NCI-H526 (cell line): ENCODE measurements around the gene STRIP1.

Source experiments
- DNase-seq, 2 experiments: peaks; one replicate each; lab custom pipeline; 2025; lab: John Stamatoyannopoulos, UW

The STRIP1 gene

DNA sequence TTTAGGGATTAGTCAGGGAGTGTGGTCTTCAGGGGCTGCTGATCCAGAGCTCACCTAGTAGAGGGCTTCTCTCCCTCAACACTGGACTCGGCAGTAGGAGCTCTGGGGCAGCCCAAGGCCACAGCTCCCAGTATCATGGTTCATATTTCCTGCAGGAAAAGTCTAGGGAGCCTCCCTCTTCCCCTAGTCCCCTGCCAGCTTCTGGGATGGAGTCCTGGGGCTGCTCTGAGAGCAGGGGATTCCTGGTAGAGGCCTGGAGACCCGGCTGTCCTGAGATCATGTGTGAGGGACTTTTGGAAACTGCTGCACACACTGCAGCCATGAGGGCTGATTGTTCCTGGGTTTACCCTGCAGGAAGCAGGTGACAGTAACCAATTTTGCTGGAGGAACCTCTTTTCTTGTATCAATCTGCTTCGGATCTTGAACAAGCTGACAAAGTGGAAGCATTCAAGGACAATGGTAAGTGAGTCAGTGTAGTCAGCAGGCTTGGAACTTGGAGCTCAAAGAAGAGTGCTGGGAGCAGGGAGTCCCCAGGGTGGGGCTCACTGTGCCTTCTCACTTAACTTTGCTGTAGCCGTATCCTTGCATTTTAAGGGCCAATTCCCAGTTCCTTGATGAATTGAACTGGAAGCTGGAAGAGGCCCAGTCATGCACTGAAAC lies 16.3 kb downstream of the STRIP1 start:
- DNase-seq, result no peak

DNA sequence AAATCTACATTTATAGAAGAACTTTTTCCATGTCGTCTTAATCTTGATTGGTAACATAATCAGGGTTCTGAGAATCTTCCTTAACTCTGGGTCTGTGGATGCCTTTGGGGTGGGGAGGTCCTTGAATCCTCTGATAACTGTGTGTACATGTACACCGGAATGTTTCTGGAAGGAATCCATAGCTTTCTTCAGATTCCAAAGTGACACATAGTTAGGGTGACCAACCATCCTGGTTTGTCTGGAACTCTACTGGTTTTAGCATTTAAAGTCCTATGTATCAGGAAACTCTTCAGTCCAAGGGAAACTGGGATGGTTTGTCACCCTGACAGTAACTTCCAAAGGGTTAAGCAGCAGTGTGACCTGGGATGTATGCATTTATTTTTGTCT lies 16.8 kb downstream of the STRIP1 start:
- no peak for DNase-seq

DNA sequence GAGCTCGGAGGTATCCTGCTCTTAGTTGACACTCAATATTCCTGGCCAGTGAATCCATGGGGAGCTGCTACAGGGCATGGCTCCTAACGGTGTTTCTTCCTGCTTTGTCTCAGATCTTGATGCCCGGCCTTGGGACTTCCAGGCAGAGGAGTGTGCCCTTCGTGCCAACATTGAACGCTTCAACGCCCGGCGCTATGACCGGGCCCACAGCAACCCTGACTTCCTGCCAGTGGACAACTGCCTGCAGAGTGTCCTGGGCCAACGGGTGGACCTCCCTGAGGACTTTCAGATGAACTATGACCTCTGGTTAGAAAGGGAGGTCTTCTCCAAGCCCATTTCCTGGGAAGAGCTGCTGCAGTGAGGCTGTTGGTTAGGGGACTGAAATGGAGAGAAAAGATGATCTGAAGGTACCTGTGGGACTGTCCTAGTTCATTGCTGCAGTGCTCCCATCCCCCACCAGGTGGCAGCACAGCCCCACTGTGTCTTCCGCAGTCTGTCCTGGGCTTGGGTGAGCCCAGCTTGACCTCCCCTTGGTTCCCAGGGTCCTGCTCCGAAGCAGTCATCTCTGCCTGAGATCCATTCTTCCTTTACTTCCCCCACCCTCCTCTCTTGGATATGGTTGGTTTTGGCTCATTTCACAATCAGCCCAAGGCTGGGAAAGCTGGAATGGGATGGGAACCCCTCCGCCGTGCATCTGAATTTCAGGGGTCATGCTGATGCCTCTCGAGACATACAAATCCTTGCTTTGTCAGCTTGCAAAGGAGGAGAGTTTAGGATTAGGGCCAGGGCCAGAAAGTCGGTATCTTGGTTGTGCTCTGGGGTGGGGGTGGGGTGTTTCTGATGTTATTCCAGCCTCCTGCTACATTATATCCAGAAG lies 19.4 kb downstream of the STRIP1 start:
- DNase-seq, result peak in 1 of 2 experiments; percentile 77

DNA sequence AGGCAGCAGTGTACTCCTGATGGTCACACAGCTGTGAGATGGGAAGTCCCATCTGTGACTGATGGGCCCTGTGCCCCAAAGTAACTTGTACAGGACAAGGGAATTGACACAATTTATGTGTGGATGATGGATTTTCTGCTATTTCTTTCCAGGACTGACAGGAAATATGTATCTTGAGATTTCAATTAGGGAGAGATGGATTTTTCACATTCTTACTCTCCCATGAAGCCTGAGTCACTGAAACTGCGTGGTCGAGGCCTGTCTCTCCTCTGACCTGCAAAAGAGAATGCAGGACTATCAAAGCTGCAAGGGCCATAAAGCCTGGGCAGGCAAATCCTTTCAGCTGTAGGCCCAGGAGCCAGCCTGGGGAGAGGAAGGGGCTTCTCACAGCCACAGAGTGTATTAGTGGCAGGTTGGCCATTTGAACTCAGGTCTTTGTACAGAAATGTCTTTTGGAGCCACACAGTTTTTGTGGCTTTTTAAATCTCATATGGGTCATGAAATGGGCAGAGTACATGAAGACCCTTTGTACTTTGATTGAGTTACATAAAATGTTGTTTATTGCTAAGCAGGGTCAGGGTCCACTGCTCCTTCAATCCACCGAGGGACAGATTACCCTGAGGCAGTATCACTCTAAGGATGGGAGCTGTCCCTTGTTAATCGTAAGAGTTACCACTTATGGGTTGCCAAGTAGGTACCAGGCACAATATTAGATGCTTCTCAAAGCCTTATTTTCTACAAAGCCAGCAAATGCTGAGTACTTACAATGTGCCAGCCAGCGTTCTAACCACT lies 21.3 kb downstream of the STRIP1 start:
- DNase-seq, result no peak

DNA sequence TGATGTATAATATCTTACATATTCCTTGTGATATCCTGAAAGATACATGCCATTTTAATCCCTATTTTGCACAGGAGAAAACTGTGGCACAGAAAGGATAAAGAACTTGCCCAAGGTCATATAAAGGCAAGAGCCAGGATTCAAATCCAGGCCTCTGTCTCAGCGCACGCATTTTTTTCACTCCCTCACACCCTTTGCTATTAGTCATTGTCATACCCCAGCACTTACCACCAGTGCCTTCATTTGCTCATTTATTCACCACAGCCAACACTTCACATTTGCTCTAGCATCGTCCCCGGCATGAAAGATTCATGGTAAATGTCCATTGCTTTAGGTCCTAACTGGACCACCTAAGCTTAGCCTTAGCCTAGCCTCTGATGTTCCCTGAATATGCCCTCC lies 21.9 kb downstream of the STRIP1 start:
- DNase-seq, result no peak

DNA sequence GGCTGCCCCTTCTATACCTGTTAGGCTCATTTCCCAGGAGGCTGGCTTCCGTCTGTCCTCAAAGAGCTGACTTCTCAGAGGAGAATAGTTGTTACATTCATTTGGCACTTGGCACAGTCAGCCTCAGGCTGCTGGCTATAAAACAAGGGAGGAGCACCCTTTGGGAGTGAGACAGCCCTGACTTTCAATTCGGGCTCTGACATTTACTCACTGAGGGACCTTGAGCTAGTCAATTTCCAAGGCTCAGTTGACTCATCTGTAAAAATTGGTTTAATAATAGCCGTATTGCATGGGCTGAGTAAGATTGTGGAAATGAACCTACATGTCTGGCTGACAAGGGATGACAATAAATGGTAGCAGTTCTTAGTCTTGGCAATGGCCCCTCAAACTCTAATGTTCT lies 22.4 kb downstream of the STRIP1 start:
- DNase-seq, result no peak

DNA sequence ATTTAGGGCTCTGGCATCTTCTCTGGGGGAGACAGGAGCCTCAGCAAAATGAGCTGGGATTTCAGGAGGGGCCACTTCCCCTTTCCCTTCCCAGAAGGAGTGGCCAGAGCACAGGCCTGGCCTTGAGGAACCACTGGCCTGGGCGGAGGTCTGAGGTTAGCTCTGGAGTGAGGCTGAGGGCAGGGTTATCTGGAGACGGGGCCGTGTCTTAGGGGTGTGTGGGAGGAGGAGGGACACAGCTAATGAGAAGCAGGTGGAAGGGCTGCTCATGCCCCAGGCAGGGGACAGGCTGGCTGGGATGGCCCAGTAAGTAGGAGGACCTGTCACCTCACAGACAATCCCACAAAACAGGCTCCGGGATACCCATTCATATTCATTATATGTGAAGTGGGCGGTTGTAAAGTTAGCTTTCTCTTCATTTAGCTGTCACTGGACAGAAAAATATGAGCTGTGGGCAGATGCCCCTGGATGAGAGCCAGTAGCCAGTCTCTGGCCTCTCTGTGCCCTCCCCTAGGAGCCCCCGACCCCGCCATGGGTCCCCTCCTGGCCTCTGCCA lies 23.6 kb downstream of the STRIP1 start:
- DNase-seq, result no peak

DNA sequence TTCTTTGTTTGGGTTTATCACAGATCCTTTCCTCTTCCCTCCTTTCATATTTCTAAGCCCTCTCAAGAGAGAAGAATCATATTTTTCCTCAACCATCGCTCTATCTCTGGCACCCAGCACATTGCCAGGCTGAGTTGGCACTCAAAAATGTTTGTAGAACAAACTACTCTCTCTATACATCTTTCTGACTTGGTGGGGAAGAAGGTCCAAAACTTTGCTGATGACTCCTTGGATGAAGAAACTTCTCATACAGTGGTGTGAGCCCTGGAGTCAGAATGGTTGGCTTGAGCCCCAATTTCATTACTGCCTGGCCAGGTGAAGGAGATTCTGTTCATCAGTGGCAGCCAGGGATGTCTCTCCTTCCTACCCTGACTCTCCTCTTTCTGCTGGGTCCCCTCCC lies 24.2 kb downstream of the STRIP1 start:
- DNase-seq, result no peak

DNA sequence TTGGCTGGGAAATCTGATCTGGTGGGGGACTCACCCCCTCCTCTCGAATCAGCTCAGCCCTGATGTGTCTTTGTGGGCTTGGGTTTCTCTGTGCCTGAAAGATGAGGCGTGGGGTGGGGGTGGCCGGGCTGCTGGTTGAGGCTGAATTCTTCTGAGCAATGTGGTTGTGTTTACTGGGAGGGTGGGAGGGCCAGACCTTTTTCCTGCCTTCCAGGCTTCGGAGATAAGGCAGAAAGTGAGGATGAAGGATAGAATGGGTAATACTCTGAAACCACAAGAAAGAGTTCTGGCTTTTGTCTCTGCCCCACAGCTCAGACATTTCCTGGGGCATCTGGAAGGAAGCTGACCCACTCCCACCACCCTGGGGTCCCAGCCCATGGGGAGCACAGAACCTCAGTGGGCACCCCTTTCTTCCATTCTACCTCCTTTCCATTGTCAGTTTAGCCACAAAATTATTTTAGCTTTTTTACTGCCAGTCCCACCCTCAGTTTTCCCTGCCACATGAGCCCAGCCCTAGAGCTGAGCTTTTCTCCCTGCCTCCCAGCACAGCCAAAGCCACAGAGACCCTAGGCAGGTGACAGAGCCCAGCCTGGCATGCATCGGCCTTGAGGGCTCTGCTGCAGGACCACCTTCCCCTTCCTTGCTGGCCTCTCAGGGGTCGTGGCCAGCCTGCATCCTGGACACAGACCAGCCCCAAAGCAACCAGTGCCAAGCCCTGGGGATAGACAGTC lies 24.9 kb downstream of the STRIP1 start:
- no peak for DNase-seq

DNA sequence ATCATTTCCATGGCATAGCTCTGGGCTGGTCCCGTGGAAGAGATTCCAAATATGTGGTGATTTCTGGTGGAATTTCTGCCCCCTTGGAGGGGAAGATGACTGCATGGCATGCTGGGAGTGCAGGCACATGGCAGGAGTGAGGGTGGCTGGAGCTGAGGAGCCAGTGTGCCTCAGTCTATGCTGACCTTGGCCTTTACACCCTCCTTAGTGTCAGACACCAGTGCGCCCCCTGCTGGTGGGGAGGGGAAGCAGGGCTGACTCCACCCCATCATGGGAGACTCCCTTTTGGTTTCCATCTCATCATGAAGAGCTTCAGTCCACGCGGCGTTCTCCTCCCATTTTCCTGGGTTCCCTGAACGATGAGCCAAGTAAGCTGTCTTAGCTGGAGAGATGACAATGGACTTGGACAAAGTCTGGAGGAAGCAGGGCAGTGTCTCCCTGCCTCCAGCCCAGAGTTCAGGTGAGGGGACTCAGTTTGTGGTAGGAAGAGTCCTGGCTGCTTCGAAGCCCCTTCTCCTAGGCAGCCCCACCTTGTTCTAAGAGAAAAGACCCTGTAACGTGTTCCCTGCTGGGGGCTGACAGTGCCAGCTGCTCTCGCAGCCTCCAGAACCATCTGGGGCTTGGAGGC lies 25.7 kb downstream of the STRIP1 start:
- peak in 1 of 2 experiments; percentile 50 for DNase-seq

DNA sequence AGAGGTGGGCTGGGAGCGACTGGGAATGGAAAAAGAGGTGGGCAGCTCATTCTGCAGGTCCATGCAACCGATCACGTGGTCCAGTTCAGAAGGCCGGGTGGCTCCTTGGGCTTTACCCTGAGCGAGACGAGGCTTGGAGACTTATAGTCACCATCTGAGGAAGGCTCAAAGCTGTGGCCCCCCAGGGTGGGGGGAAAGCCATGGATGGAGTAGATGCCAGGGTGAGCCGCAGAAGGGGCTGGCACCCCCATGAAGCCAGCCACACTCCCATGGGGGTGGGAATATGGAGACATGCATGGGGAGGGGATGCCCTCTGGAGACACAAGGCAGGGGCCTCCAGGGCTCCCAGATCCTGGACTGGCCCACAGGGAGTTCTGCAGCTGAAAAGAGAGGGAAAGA lies 26.2 kb downstream of the STRIP1 start:
- no peak for DNase-seq

DNA sequence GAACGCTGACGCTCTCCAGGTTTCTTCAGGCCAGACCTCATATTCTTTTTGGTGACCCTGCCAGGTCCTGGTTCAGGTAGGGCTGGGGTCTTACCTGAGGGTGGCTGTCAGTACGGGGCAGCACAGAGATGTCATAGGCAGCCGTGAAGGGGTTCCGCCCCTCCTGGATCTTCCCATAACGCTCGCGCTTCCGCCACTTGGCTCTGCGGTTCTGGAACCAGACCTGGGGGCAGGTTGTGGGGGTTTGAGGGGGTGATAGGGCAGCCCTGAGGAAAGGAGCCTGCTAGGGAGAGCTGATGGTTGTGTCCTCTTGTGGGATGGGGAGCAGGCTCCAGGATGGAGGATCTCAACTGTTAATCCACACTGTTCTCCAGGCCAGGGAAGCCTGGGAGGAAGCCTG lies 26.9 kb downstream of the STRIP1 start:
- no peak for DNase-seq

DNA sequence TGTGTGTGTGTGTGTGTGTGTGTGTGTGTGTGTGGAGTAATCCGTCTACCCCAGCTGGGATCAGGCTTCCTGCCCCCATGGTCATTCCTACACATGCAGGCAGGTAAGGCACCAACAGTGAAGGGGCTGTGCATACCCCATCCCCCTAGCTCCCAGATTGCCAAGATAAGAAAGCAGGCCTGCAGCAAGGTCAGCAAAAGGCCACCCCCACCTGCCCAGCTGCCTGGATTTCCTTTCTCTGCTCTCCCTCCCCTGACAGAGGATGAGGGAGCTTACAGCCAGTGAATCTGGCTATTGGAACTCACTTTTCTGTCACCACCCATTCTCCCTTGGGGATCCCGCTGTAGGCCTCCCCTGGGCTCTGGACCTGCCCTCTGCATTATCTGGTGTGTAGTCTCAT lies 28.2 kb downstream of the STRIP1 start:
- no peak for DNase-seq

DNA sequence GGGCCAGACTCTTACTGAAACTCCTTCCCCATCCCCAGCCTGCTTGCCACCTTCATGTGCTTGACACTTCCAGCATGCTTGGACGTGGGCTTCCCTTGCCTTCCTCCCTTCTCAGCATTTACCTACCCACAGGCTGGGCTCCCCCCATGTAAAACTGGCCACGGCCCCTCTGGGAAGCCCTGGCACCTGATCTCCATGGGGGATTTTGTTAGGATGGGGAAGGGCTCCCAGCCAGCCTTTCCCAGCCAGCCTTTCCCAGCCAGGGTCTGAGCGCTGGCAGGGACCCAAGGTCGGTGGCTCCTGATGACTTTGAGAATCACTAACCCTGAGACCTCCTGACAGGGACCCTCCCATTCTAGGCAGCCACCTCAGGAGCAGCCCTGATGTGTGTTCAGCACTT lies 29.4 kb downstream of the STRIP1 start:
- DNase-seq, result no peak

DNA sequence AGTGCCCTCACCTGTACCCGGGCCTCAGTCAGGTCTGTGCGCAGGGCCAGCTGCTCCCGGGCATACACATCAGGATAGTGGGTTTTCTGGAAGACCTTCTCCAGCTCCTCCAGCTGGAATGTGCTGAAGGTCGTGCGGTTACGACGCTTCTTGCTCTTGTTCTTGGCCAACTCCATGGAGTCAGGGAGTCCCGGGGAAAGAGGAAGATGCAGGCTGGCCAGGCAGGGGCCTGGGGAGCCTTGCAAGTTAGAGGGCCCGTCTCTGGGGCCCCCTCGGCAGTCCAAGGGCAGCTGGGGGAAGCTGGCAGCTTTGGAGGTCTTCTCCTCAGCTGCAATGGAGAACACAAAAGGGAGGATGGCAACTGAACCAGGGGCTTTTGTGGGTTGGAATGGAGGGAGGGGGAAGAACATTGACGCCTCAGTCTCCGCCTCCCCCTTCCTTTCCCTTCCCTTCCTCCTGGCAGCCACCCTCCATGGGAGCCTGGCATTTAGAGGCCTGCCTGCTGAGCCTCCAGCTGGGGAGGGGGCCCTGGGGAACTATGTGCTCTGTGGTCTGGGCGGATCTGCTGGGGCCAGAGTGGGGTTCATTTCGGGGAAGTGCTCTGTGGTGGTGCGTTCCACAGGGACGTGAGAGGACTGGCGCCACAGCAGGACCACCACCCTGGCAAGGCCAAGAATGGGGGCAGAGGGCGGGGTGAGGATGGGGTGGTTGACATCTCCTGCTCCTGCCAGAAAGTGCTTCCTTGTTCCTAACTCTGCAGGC lies 30.3 kb downstream of the STRIP1 start:
- no peak for DNase-seq

DNA sequence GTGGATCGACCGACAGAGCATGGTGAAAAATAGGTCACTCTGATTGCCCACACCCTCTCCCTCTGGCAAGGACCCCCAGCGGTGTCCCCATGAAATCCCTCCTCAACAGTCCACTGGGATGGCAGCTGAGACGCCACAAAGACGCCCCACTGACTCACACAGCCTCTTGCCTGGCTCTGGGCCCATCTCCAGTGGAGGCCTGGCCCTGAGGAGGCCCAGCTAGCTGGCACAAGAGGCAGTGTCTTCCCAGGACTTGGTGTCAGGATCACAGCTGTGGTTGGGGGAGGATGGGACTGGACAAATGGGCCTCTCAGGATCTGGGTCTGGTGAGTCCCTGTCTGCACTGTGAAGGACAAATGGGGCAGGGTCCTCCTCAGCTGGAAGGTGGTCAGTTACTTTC lies 31.4 kb downstream of the STRIP1 start:
- no peak for DNase-seq

DNA sequence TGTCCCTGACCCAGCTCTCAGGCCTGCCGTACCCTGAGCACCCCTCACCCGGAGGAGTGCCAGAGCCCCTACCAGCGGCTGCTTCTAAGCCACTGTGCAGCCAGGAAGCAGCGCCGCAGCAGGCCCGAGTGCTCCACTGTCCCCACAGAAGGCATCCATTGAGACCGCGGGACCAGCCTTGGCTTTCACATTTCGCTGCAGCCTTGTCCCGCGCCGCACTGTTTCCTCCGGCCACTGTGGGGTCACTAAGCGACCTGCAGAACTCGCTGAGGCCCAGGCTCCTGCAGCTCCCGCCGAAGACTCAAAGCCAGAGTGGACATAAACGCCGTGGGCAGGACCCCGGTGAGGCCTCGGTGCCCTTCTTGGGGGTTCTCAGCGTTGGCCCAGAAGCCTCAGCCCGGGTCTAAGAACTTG lies 33.1 kb downstream of the STRIP1 start:
- no peak for DNase-seq

DNA sequence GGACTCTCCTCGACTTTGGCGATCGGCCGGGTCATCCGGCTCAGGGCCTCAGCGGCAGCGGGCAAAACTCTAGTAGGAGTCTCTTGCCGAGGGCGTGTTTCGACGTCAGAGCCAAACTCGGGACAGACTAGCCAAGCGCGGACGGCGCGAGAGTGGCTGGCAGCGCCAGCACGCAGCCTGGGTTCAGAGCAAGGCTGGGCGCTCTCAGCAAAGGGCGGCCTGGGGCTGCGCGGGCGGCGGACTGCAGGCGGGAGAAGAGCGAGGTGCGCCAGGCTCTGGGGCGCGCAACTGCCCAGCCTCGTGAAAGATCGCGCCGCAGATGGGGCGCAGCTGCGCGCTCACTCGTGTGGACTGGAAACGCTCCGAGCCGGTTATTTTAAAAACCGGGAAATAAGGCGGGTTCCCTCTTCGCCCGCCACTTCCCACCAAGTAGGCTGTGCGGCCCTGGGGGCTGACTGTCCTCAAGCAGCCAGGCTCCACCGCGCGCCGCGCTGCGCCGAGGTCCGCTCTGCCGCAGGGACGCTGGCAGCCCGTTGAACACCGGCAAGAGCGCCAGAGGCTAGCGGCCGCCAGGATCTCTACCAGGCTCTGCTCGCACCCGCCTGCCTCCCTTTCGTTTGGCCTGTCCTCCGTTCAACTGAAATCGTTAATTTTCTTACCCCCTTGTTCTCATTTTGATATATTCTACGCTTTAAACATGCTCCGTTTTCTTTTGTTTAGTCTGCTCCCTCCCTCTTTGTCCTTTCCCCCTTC lies 33.6 kb downstream of the STRIP1 start:
- DNase-seq, result no peak

DNA sequence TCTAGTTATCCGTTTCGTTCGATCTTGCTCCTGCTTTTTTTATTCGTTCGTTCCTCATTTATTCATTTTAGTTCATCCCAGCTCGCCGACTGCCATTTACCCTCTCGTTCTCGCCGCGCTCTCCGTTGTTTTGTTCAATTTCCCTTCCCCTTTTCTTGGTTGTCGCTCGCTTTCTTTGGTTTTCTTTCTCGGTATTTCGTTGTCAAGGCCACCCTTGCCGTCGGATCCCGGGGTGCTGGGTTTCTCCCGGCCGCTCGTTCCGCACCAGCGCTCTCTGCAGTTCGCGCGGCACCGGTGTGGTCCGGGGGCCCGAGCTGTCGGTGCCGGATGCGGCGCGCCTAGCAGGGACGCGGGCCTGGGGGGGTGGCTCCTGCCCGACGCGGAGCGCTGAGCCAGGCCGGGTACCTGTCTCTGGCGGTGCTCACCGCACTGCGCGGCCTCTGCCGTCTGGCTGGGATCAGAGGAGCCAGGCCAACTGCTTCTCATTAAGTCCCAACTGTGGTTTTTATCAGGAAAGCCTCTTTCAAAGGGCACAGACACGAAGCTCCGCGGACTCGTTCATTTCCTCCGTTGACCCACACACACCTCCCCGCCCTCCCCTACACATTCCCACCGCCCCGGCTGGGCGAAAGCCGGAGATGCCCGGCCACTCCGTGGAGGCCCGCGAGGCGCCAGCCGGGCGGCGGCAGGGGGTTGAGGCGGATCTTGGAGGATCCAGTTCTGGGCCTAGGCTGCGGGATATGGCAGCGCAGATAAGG lies 34.4 kb downstream of the STRIP1 start:
- no peak for DNase-seq
